ENCODE results near the gene TPRG1.

The TPRG1 gene

GRCh38 chr3:189307963-189308362 lies 136.2 kb downstream of the TPRG1 start:
- no peak for TF ChIP-seq CTCF (IDR thresholded peaks at IDR 0.05; ENCODE audit: insufficient read depth, missing control alignments)
- no peak for DNase-seq (ENCODE audit: insufficient read length, low spot score)
- FAIRE-seq: no peak

- FAIRE-seq (no peak), DNase-seq (ENCODE audit: insufficient read length, low spot score) (no peak)
- TF ChIP-seq CTCF (IDR thresholded peaks at IDR 0.05; ENCODE audit: insufficient read depth, missing control alignments): no peak
These were observed 136.8 kb downstream of the TPRG1 start for GRCh38 chr3:189308608-189309007.

GRCh38 chr3:189309400-189309975 lies 137.7 kb downstream of the TPRG1 start:
- FAIRE-seq: no peak

GRCh38 chr3:189311521-189311920 lies 139.8 kb downstream of the TPRG1 start:
- no peak for FAIRE-seq
- DNase-seq (ENCODE audit: insufficient read length, low spot score): no peak
- TF ChIP-seq CTCF (IDR thresholded peaks at IDR 0.05; ENCODE audit: insufficient read depth, missing control alignments): no peak

More at GRCh38 chr3:189309400-189309975, 137.7 kb downstream of the TPRG1 start:
- no peak for DNase-seq (ENCODE audit: insufficient read length, low spot score)
- TF ChIP-seq CTCF (IDR thresholded peaks at IDR 0.05; ENCODE audit: insufficient read depth, missing control alignments): no peak

- TF ChIP-seq CTCF (IDR thresholded peaks at IDR 0.05; ENCODE audit: insufficient read depth, missing control alignments): no peak
- no peak for DNase-seq (ENCODE audit: insufficient read length, low spot score)
These were observed 141.1 kb downstream of the TPRG1 start for GRCh38 chr3:189312866-189313265.

GRCh38 chr3:189316296-189317019 lies 144.7 kb downstream of the TPRG1 start:
- DNase-seq (ENCODE audit: insufficient read length, low spot score) (no peak), FAIRE-seq (no peak)
- TF ChIP-seq CTCF (IDR thresholded peaks at IDR 0.05; ENCODE audit: insufficient read depth, missing control alignments): no peak

More at GRCh38 chr3:189312866-189313265, 141.1 kb downstream of the TPRG1 start:
- FAIRE-seq: no peak

- DNase-seq (ENCODE audit: insufficient read length, low spot score): no peak
- no peak for TF ChIP-seq CTCF (IDR thresholded peaks at IDR 0.05; ENCODE audit: insufficient read depth, missing control alignments)
- no peak for FAIRE-seq
These were observed 146.1 kb downstream of the TPRG1 start for GRCh38 chr3:189317911-189318310.
